ENCODE measurements around the gene OR1K1. TPM values are rescaled to one million over a fixed set of nuclear protein-coding genes. Genes with fewer than 3 reads are reported as not detected.

Gene OR1K1
- total RNA-seq = not detected
- long read RNA-seq = 0 reads

- no peak within 1 kb of the TSS for H3K4me3 ChIP-seq
- no peaks in the 10 kb centered on the region for H3K9me3 ChIP-seq (replicated peaks)
- no peak within 1 kb of the TSS for H3K27ac ChIP-seq (replicated peaks)
- H3K27me3 ChIP-seq (ENCODE audit: low read depth) = no peaks in the 10 kb centered on the region
- intact Hi-C loops (cut with micrococcal nuclease) = loop anchor here (10.0 kb wide), 1 partner anchor 696 kb away; no protein-coding TSS in a partner anchor
- no peaks in the 10 kb centered on the region for H3K4me1 ChIP-seq
- DNase-seq = no peak
- TF ChIP-seq, protein P1, sequence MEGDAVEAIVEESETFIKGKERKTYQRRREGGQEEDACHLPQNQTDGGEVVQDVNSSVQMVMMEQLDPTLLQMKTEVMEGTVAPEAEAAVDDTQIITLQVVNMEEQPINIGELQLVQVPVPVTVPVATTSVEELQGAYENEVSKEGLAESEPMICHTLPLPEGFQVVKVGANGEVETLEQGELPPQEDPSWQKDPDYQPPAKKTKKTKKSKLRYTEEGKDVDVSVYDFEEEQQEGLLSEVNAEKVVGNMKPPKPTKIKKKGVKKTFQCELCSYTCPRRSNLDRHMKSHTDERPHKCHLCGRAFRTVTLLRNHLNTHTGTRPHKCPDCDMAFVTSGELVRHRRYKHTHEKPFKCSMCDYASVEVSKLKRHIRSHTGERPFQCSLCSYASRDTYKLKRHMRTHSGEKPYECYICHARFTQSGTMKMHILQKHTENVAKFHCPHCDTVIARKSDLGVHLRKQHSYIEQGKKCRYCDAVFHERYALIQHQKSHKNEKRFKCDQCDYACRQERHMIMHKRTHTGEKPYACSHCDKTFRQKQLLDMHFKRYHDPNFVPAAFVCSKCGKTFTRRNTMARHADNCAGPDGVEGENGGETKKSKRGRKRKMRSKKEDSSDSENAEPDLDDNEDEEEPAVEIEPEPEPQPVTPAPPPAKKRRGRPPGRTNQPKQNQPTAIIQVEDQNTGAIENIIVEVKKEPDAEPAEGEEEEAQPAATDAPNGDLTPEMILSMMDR (IDR thresholded peaks at IDR 0.05; ENCODE audit: borderline replicate concordance) = no peak
- no peaks in the 10 kb centered on the region for H3K36me3 ChIP-seq
These were observed at the start of gene OR1K1 for GRCh38 chr9:122800066-122801060. Gene OR1K1 (plus strand): TSS chr9:122800123. CDS start chr9:122800123, 0 bp downstream.

DNA sequence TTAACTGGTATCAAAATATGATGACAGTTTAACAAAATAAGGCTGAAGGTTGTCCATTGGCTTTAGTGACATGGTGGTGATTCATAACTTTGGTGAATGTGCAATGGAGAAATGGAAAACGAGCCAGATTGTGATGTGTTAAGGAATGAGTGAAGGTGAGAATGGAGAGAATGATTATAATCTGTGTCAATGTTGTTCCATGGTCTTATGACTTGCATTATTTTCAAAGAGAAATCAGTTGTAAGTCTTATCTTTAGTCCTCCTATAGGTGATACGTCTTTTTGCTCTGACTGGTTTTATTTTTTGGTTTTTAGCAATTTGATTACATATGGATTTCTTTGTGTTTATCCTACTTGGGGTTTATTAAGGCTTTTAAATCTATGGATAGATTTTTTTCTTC lies 45.1 kb upstream of the OR1K1 start:
- Histone ChIP-seq H3K9me3 (replicated peaks) (peaks cover 38% of the 10 kb centered on the region), H3K4me1 (no peaks in the 10 kb centered on the region), H3K27ac (replicated peaks) (no peak overlapping the region), H3K27me3 (ENCODE audit: low read depth) (no peaks in the 10 kb centered on the region), H3K4me3 (no peak overlapping the region), H3K36me3 (no peaks in the 10 kb centered on the region)
- DNase-seq = no peak
- TF ChIP-seq, protein P1 (IDR thresholded peaks at IDR 0.05; ENCODE audit: borderline replicate concordance) = no peak
- intact Hi-C loops (cut with micrococcal nuclease) = no loop called here

DNA sequence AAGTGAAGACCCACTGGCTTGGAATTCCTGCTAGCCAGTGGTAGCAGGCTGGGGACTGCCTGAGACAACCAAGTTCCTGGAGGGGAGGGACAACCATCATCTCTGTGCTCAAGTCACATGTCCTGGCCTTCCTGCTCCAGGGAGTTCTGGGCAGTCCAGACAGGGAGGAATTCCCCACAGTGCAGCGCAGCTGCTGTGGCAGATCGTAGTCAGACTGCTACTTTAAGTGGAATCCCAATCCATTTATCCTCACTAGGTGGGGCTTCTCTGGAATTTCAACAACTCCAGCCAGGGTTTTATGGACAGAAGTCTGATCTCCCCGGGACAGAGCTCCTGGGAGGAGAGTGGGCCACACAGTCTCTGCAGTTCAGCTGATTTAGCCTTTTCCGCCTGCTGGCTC lies 32.1 kb upstream of the OR1K1 start:
- H3K9me3 ChIP-seq (replicated peaks) = peaks cover 72% of the 10 kb centered on the region
- no peak for DNase-seq
- intact Hi-C loops (cut with micrococcal nuclease) = no loop called here

DNA sequence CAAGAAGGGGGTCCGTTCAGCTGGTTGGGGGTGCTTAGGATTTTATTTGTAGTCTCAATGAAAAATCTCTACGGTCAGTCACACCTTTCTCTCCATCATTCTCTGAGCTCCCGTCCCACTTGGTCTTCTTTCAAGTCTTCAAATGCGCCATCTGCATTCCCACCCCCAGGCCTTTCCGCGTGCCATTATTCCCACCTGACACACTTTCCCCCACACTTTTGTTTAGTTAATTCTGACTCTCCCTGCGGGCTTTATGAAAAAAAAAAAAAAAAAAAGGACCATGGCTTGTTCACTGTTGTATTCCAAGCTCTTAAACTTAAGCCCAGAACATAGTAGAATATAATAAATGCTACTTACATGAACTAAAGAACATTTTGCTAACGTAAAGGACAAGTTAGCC lies 22.9 kb upstream of the OR1K1 start:
- H3K27me3 ChIP-seq (ENCODE audit: low read depth) = no peaks in the 10 kb centered on the region
- H3K4me1 ChIP-seq = no peaks in the 10 kb centered on the region
- DNase-seq = no peak
- TF ChIP-seq, protein P1 (IDR thresholded peaks at IDR 0.05; ENCODE audit: borderline replicate concordance) = no peak
- no peak overlapping the region for H3K4me3 ChIP-seq
- H3K9me3 ChIP-seq (replicated peaks) = peaks cover 24% of the 10 kb centered on the region
- H3K27ac ChIP-seq (replicated peaks) = no peak overlapping the region
- intact Hi-C loops (cut with micrococcal nuclease) = no loop called here
- no peaks in the 10 kb centered on the region for H3K36me3 ChIP-seq

More for the DNA sequence above, 32.1 kb upstream of the OR1K1 start:
- no peak overlapping the region for H3K4me3 ChIP-seq
- no peak overlapping the region for H3K27ac ChIP-seq (replicated peaks)
- no peaks in the 10 kb centered on the region for H3K36me3 ChIP-seq
- H3K27me3 ChIP-seq (ENCODE audit: low read depth) = no peaks in the 10 kb centered on the region
- H3K4me1 ChIP-seq = no peaks in the 10 kb centered on the region
- TF ChIP-seq, protein P1 (IDR thresholded peaks at IDR 0.05; ENCODE audit: borderline replicate concordance) = no peak

GRCh38 chr9:122777935-122778627 lies 21.8 kb upstream of the OR1K1 start:
- H3K4me1 ChIP-seq = no peaks in the 10 kb centered on the region
- no peak for DNase-seq
- no peak overlapping the region for H3K27ac ChIP-seq (replicated peaks)
- intact Hi-C loops (cut with micrococcal nuclease) = no loop called here
- TF ChIP-seq, protein P1 (IDR thresholded peaks at IDR 0.05; ENCODE audit: borderline replicate concordance) = no peak
- H3K4me3 ChIP-seq = no peak overlapping the region
- no peaks in the 10 kb centered on the region for H3K27me3 ChIP-seq (ENCODE audit: low read depth)
- H3K36me3 ChIP-seq = no peaks in the 10 kb centered on the region
- peaks cover 14% of the 10 kb centered on the region for H3K9me3 ChIP-seq (replicated peaks)
